ENCODE data around the gene P3H2.
"Not testable (repeated sequence)": the region's sequence is repeated elsewhere in the genome, so short reads cannot be mapped to it uniquely, and the experiment has no call there.

The P3H2 gene

DNA sequence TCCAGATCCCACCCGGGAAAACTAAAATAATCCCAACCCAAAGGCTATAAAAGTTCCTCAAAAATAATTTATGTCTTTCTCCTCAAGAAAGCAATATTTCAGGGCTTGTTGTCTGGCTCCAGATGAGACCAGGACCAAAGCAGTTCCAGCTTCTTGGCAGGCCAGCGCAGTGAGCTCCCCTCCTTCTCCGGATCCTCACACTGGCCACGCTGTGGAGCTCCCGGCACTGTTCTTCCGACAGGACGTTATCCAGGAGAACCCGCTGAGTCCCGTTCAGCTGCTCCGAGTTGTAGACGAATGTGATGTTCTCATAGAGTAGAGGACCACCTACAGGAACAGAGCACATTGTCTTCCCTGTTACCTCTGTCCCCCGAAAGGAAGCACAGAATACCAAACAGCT, 146.3 kb downstream of the P3H2 start:
- DNase-seq, result no peak

GRCh38 chr3:189967254-189967865, 153.3 kb downstream of the P3H2 start:
- no peak for DNase-seq

DNA sequence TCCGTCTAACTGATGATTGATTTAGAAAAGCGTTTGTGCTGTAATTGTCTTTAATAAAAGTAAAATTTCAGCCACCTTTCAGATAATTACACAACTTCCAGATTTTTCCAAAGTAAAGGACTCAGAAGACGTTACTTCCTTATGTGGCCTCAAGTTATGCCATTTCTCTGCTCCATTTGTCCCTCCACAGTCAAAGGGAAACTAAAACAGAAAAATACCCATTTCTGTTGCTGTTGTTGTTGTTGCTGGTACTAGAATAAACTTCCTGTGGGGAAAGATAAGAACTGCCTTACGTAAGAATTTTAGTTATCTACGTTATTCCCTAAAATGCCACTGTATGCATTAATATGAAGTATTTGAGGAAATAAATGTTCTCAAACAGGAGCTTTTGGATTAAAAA, 153.9 kb downstream of the P3H2 start:
- DNase-seq, result no peak

DNA sequence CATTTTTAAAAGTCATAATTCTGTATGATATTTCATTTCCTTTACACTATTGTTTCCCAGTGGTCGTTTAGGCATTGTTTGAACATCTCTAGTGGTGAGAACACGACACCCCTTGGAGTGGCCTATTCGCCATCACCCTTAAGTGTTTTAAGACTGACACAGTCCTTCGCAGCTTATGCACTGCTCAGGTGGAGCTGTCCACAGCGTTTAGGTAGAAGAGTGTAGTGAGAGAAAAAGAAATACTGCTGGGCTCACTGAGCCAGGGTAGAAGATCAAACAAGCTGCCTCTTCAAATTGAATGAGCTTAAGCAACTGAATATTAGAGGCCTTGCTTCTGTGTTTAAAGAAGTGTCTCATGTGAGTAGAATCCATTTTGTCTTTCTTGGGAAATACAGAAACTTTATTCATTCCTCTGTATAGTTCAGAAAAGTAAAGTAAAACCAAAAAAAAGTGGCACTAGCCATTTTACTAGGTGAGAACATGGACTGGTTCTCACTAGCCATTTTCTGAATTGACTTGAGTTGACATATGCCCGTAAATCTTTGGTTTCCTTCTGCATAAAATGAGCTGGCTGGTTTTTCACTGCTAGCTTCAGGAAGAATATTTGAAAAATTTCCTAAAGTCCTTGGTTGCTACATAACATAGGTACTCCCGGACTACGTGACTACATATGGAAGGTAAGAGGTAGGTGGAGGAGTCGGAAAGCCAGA, 155.9 kb downstream of the P3H2 start:
- no peak for DNase-seq

- no peak for DNase-seq
Measured at GRCh38 chr3:189962466-189962865, 158.2 kb downstream of the P3H2 start.

DNA sequence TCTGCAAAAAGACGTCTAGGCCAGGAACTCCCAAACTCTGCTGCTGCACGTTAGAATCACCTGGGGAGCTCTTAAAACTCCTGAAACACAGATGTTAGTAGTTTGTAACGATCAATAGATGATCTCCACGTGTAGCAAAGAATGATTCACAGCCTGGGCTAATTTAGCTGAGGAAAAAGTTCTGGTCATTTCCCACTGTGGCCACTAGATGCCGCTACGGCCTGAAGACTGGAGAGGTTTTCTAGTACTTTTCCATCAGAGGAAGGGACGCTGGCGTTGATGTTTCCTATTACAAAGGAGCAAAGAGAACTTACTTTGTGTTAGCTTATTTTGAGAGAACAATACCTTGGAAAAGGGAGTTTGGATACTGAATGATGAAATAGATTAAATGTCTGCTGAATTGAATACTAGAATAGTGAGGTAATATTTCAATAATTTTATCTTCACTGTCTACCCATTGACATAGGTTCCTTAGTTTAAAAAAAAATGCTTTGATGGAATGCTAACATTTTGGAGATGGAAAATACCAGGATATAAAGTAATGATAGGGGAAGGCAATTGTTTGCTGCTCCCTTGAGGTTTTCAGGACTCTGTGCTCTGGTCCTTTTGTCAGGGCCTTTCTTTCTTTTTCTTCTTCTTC, 159.1 kb downstream of the P3H2 start:
- DNase-seq, result no peak

GRCh38 chr3:189961086-189961485, 159.6 kb downstream of the P3H2 start:
- DNase-seq, result not testable (repeated sequence)

DNA sequence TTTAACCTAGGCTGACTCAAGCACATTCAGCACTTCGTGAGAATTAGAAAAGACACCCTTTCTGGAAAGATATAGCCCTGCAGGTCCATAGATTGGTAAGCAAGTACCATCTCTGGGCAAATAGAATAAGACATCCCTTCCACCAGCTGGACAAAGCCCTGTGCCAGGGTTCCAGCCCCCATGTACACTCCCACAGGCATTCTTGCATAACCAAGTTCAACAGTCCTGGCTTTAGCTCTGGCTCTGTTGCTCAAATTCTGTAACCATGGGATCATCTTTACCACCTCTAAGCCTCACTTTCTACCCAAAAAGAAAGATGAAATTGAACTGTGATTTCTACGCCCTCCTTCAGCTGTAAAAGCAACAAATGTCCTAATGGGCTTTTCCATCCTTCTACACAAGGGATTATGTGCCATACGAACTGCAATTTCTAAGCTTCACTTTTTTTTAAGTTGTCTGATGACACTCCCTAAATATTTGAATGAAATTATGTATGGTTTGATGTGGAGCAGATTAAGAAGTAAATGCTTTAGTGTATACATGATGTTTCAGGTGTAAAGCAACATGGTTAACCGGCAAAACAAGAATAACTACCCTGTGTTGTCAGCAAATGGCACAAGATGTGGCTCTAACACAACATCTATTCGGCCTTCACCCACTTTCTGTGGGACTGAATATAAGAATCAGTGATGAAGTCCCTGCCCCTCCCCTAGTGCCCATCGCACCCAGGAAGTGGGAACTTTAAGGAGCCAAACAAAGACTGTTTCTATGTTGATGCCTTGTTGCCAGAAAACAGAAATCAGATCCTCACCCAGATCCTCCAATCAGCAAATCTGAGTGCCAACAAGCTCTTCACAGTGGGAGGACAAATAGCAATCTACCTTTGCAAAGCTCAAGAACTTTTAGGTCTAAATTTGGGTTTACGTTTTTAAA, 165.7 kb downstream of the P3H2 start:
- no peak for DNase-seq

DNA sequence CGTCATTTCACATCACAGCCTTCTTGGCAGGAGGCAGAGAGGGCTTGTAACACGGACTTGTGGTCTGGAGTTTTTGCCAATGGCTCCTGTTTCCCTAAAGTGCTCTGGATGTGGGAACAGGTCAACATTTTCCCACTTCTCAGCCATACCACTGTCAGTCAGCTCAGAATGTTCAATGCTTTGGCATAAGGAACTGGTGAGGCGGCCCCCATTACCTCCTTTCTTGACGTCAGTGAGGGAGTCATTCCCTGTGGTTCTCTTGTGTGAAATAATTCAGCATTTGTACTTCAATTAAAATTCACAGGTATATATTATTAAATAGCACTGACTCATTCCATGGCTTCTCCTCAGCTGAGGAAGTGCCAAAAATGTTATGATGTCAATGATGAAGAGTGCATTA, 167.1 kb downstream of the P3H2 start:
- no peak for DNase-seq

- no peak for DNase-seq
Measured at GRCh38 chr3:189952272-189952671, 168.4 kb downstream of the P3H2 start.

DNA sequence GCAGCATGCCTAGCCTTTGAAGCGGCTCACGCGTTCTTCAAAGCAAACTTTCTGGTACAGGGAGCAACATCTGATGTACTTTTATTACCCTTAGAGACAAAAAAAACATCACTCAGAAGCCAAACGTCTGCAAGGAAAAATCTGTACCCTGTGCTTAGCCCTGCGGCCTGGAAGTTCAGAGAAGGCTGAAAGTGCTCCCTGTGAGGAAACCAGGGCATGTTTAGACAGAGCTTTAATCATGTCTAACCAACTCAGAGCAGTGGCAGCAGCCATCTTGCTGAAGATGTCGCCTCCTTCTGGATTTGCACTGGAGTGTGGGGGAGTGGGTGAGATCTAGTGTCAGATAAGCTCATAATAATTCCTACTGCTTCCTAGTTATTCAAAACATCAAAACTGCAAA, 170.4 kb downstream of the P3H2 start:
- no peak for DNase-seq

GRCh38 chr3:189949580-189949979, 171.1 kb downstream of the P3H2 start:
- no peak for DNase-seq

GRCh38 chr3:189948724-189949045, 172.0 kb downstream of the P3H2 start:
- DNase-seq, result no peak

- DNase-seq, result no peak
Measured at GRCh38 chr3:189947948-189948723, 172.6 kb downstream of the P3H2 start.

GRCh38 chr3:189947068-189947467, 173.6 kb downstream of the P3H2 start:
- no peak for DNase-seq

DNA sequence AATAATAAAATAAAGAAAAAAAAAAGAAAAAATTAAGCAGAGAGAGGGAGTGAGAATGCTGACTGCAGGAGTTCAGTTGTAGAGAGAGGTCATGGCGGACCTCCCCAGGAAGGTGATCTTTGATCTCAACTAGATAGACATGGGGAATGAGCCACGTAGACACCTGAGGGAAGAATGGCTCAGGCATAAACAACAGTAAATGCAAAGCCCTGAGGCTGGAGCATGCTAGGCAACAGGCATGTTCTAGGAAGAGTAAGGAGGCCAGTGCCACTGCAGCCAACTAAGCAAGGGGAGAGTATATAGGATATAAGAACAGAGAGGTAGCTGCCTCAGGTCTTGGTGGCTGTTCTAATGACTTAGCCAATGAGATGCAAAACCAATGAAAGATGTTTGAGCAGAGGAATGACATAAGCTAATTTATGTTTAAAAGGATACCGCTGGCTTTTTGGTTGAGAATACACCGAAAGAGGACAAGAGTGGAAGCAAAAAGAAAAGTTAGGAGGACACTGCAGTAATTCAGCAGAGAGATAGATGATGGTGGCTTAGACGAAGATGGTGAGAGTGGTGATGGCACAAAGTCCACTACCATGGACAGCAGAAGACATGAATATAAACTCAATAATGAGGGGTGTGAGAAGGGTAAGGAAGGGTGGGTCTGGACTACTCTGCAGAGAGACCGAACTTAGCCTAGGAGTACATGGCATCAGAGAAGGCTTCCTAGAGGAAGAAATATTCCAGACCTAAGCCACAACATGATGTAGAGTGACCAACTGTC, 174.6 kb downstream of the P3H2 start:
- no peak for DNase-seq

DNA sequence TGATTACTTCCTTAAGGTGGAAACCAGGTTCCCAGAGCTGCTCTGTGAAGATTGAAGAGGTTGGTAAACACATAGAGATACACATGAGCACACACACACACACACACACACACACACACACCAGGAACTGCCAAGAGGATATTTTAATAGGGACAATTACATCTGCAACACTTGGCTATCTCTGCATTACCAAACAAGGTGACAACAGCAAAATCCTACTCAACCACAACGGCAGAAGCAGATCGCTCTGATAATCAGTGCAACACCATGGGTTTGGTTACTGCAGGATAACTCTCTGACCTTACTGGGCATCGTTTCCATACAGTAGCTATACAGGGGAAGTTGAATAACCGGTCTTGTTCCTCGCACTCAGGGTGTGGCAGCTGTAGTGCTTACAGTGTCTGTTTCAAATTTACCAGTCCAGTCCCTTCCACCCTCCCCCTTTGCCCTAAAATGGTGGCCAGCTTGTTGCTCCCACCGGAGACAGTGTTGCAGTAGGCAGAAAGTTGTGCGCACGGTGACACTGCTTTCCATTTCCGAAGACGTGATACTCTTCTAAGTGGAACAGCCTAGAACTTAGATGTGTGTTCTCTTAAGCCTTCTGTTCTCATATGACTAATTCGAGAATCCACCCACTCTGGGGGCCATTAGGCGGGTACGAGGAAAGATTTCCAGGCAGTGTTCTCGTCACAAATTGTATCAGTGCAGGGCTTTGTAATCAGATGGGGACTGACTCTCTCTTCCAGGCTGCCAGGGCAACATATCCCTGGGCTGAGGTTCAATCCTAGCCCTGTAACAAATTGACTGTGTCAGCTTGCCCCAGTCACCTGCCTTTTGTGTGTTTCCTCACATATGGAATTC, 176.2 kb downstream of the P3H2 start:
- DNase-seq, result no peak

- DNase-seq, result no peak
Measured at GRCh38 chr3:189942948-189943347, 177.7 kb downstream of the P3H2 start.

DNA sequence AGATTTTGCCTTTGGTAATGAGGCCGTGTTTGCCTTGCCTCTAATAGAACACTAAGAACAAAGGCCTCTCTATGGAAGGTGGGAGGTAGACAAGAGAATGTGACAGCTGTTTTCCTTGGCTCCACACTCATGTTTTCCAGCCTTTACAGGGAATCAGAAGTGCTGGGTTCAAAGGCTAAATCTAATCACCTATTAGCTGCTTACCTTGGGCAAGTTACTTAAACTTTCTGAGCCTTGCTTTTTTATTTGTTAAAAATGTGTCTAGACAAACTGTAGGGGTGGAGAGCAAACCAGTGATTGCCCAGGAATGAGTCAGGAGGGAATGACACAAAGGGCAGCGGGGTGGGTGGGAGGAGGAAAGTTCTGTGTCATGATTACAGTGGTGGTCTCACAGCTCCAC, 179.0 kb downstream of the P3H2 start:
- DNase-seq, result no peak

- no peak for DNase-seq
Measured at GRCh38 chr3:189941125-189941524, 179.6 kb downstream of the P3H2 start.

Data from cortex of kidney (tissue), 1 donor.